GM23338 (cell line): ENCODE data around the gene SPEM2. TPM values are rescaled to one million over a fixed set of nuclear protein-coding genes. Genes with fewer than 3 reads are reported as not detected.

Source experiments
- ATAC-seq: fragments of 200-7000 bp; cut with Tn5 transposase; 3 replicates; pipeline ENCODE4 v1.9.1; 2020
- DNase-seq: peaks from one replicate; pipeline ENCODE4 v3.0.0-alpha.2; 2015; ENCODE audit warnings: low spot score
- H2AFZ ChIP-seq: fragments of 200-600 bp; sonication (generic); 2 replicates; pipeline ENCODE4 v1.8.0; 2016; ENCODE audit warnings: antibody characterized with exemption, mild to moderate bottlenecking, moderate library complexity
- H3F3A ChIP-seq: fragments of 200-600 bp; sonication (generic); replicated peaks from 2 replicates; pipeline ENCODE4 v1.8.0; 2017; ENCODE audit warnings: antibody characterized with exemption, mixed run types, low read depth
- H3K27ac ChIP-seq: fragments of 200-600 bp; sonication (generic); 2 replicates; pipeline ENCODE4 v1.6.1; 2016; ENCODE audit warnings: low read depth
- H3K27me3 ChIP-seq: fragments of 200-600 bp; sonication (generic); 2 replicates; pipeline ENCODE4 v1.8.0; 2016; ENCODE audit warnings: mild to moderate bottlenecking, mixed run types, moderate library complexity; ENCODE audit not compliant: insufficient read depth
- H3K36me3 ChIP-seq: fragments of 200-600 bp; sonication (generic); 2 replicates; pipeline ENCODE4 v1.8.0; 2016; ENCODE audit warnings: mild to moderate bottlenecking; ENCODE audit not compliant: insufficient read depth
- H3K4me1 ChIP-seq: fragments of 200-600 bp; sonication (generic); 2 replicates; pipeline ENCODE4 v1.8.0; 2016; ENCODE audit warnings: mild to moderate bottlenecking, moderate library complexity; ENCODE audit not compliant: insufficient read depth
- H3K4me2 ChIP-seq: fragments of 200-600 bp; sonication (generic); 2 replicates; pipeline ENCODE4 v1.7.1; 2017; ENCODE audit warnings: mixed run types
- H3K4me3 ChIP-seq: fragments of 200-600 bp; sonication (generic); 2 replicates; pipeline ENCODE4 v1.6.1; 2016; ENCODE audit warnings: mixed run types
- H3K79me2 ChIP-seq: fragments of 200-600 bp; sonication (generic); replicated peaks from 2 replicates; pipeline ENCODE4 v1.8.0; 2017; ENCODE audit warnings: mild to moderate bottlenecking; ENCODE audit not compliant: insufficient read depth
- H3K9me2 ChIP-seq: fragments of 200-600 bp; sonication (generic); 2 replicates; pipeline ENCODE4 v1.8.0; 2017; ENCODE audit not compliant: insufficient read depth
- H4K20me1 ChIP-seq: fragments of 200-600 bp; sonication (generic); replicated peaks from 2 replicates; pipeline ENCODE4 v1.8.0; 2017; ENCODE audit warnings: mild to moderate bottlenecking; ENCODE audit not compliant: insufficient read depth
- H3K27ac Mint-ChIP-seq: 2 replicates; pipeline ENCODE4 v1.8.0; 2020; ENCODE audit warnings: inconsistent platforms, mild to moderate bottlenecking, moderate library complexity, mixed read lengths
- H3K27me3 Mint-ChIP-seq: 3 replicates; pipeline ENCODE4 v1.8.0; 2022; ENCODE audit warnings: low read depth, mild to moderate bottlenecking, moderate library complexity, mixed read lengths, inconsistent platforms; ENCODE audit not compliant: insufficient read depth, poor library complexity
- H3K36me3 Mint-ChIP-seq: 3 replicates; pipeline ENCODE4 v1.8.0; 2021; ENCODE audit warnings: low read depth, mild to moderate bottlenecking, inconsistent platforms, moderate library complexity, mixed read lengths
- H3K4me1 Mint-ChIP-seq: 3 replicates; pipeline ENCODE4 v1.8.0; 2020; ENCODE audit warnings: mild to moderate bottlenecking, inconsistent platforms, mixed read lengths
- H3K4me3 Mint-ChIP-seq: 3 replicates; pipeline ENCODE4 v1.8.0; 2021; ENCODE audit warnings: moderate library complexity, mild to moderate bottlenecking, inconsistent platforms, mixed read lengths
- H3K9me3 Mint-ChIP-seq: 3 replicates; pipeline ENCODE4 v1.8.0; 2020; ENCODE audit warnings: moderate library complexity, mild to moderate bottlenecking, inconsistent platforms, mixed read lengths
- CREB1 ChIP-seq: fragments of 250-450 bp; sonication (Bioruptor Pico); IDR thresholded peaks from 2 replicates; pipeline ENCODE4 v1.5.0; 2020; ENCODE audit warnings: low read depth, mild to moderate bottlenecking, moderate library complexity
- EZH2 ChIP-seq: fragments of 200-600 bp; sonication (generic); IDR thresholded peaks from one replicate; pipeline ENCODE4 v1.8.0; 2017; ENCODE audit warnings: antibody characterized with exemption, mild to moderate bottlenecking, low read depth; ENCODE audit not compliant: unreplicated experiment
- EZH2phosphoT487 ChIP-seq: fragments of 200-600 bp; sonication (generic); IDR thresholded peaks from one replicate; pipeline ENCODE4 v1.8.1; 2018; ENCODE audit warnings: antibody characterized with exemption; ENCODE audit not compliant: unreplicated experiment
- JUNB ChIP-seq: IDR thresholded peaks from one replicate; pipeline ENCODE4 v1.6.1; 2016; ENCODE audit warnings: antibody characterized with exemption; ENCODE audit not compliant: unreplicated experiment
- NANOG ChIP-seq: IDR thresholded peaks from 2 replicates; pipeline ENCODE4 v1.6.1; 2016; ENCODE audit warnings: antibody characterized with exemption, borderline replicate concordance
- POLR2AphosphoS5 ChIP-seq: IDR thresholded peaks from 2 replicates; pipeline ENCODE4 v1.6.1; 2016; ENCODE audit warnings: antibody characterized with exemption, low read depth
- STAT1 ChIP-seq: IDR thresholded peaks from one replicate; pipeline ENCODE4 v1.6.1; 2016; ENCODE audit warnings: antibody characterized with exemption; ENCODE audit not compliant: unreplicated experiment
- ZNF114 ChIP-seq: fragments of 250-450 bp; sonication (Bioruptor Pico); IDR thresholded peaks from 2 replicates; pipeline ENCODE4 v1.5.0; 2020; ENCODE audit warnings: mild to moderate bottlenecking, moderate library complexity
- ZNF331 ChIP-seq: fragments of 250-450 bp; sonication (Bioruptor Pico); IDR thresholded peaks from 2 replicates; pipeline ENCODE4 v1.5.0; 2020; ENCODE audit warnings: low read depth, mild to moderate bottlenecking, moderate library complexity
- polyA plus RNA-seq: library from polyadenylated mRNA; unstranded; fragments of >200 nt; fragmentation: Nextera tagmentation; extraction: Ambion mirVana; gene quantifications from 2 replicates; pipeline ENCODE4 v1.2.1, GENCODE V29; 2016
- total RNA-seq: library from RNA; depleted of rRNA; stranded (reverse); fragments of >200 nt; shearing (Covaris generic); gene quantifications from 2 replicates; pipeline ENCODE4 v1.2.3, GENCODE V29; 2014
- TF ChIP-seq, protein P1 (sequence below): fragments of 250-450 bp; sonication (Bioruptor Pico); IDR thresholded peaks from 2 replicates; pipeline ENCODE4 v1.5.0; 2020; ENCODE audit warnings: mild to moderate bottlenecking, moderate library complexity
- TF ChIP-seq, protein P2 (sequence below): IDR thresholded peaks from one replicate; pipeline ENCODE4 v1.6.1; 2018; ENCODE audit warnings: antibody characterized with exemption; ENCODE audit not compliant: unreplicated experiment
- TF ChIP-seq, protein P3 (sequence below): IDR thresholded peaks from 2 replicates; pipeline ENCODE4 v1.6.1; 2016; ENCODE audit warnings: antibody characterized with exemption

The SPEM2 gene
- total and polyA plus RNA-seq, 2 experiments from 2014 or later, result not detected

DNA sequence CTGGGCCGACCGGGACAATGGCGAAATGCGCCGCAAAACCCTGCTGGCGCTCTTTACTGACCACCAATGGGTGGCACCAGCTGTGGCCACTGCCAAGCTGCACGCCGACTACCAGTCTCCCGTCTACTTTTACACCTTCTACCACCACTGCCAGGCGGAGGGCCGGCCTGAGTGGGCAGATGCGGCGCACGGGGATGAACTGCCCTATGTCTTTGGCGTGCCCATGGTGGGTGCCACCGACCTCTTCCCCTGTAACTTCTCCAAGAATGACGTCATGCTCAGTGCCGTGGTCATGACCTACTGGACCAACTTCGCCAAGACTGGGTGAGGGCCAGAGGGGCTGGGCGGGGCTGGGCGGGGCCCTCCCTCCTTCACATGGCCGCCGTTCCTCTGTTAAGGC is 9.6 kb upstream of the SPEM2 start:
- Histone ChIP-seq H3K36me3 (no peaks in the 10 kb centered on the region), H3K4me3 (no peak overlapping the region), H3K4me2 (no peak overlapping the region), H3K9me2 (no peaks in the 10 kb centered on the region), H2AFZ (no peak overlapping the region), H3K4me1 (no peaks in the 10 kb centered on the region), H4K20me1 (no peaks in the 10 kb centered on the region; the same call in 1 of the 2 replicates), H3K27ac (no peak overlapping the region), H3K27me3 (no peaks in the 10 kb centered on the region), H3K79me2 (no peaks in the 10 kb centered on the region), H3F3A (no peaks in the 10 kb centered on the region)
- Mint-ChIP-seq H3K4me3 (no peak overlapping the region), H3K9me3 (no peaks in the 10 kb centered on the region), H3K27me3 (peaks cover 9% of the 10 kb centered on the region), H3K27ac (no peak overlapping the region), H3K36me3 (peaks cover 18% of the 10 kb centered on the region), H3K4me1 (peaks cover 39% of the 10 kb centered on the region)
- no peak for TF ChIP-seq CREB1
- TF ChIP-seq POLR2AphosphoS5, result no peak
- TF ChIP-seq ZNF114 (CRISPR knock-in tag), result no peak
- no peak for TF ChIP-seq STAT1
- no peak for TF ChIP-seq NANOG
- TF ChIP-seq ZNF331 (CRISPR knock-in tag), result no peak
- TF ChIP-seq JUNB, result no peak
- TF ChIP-seq, protein P1, sequence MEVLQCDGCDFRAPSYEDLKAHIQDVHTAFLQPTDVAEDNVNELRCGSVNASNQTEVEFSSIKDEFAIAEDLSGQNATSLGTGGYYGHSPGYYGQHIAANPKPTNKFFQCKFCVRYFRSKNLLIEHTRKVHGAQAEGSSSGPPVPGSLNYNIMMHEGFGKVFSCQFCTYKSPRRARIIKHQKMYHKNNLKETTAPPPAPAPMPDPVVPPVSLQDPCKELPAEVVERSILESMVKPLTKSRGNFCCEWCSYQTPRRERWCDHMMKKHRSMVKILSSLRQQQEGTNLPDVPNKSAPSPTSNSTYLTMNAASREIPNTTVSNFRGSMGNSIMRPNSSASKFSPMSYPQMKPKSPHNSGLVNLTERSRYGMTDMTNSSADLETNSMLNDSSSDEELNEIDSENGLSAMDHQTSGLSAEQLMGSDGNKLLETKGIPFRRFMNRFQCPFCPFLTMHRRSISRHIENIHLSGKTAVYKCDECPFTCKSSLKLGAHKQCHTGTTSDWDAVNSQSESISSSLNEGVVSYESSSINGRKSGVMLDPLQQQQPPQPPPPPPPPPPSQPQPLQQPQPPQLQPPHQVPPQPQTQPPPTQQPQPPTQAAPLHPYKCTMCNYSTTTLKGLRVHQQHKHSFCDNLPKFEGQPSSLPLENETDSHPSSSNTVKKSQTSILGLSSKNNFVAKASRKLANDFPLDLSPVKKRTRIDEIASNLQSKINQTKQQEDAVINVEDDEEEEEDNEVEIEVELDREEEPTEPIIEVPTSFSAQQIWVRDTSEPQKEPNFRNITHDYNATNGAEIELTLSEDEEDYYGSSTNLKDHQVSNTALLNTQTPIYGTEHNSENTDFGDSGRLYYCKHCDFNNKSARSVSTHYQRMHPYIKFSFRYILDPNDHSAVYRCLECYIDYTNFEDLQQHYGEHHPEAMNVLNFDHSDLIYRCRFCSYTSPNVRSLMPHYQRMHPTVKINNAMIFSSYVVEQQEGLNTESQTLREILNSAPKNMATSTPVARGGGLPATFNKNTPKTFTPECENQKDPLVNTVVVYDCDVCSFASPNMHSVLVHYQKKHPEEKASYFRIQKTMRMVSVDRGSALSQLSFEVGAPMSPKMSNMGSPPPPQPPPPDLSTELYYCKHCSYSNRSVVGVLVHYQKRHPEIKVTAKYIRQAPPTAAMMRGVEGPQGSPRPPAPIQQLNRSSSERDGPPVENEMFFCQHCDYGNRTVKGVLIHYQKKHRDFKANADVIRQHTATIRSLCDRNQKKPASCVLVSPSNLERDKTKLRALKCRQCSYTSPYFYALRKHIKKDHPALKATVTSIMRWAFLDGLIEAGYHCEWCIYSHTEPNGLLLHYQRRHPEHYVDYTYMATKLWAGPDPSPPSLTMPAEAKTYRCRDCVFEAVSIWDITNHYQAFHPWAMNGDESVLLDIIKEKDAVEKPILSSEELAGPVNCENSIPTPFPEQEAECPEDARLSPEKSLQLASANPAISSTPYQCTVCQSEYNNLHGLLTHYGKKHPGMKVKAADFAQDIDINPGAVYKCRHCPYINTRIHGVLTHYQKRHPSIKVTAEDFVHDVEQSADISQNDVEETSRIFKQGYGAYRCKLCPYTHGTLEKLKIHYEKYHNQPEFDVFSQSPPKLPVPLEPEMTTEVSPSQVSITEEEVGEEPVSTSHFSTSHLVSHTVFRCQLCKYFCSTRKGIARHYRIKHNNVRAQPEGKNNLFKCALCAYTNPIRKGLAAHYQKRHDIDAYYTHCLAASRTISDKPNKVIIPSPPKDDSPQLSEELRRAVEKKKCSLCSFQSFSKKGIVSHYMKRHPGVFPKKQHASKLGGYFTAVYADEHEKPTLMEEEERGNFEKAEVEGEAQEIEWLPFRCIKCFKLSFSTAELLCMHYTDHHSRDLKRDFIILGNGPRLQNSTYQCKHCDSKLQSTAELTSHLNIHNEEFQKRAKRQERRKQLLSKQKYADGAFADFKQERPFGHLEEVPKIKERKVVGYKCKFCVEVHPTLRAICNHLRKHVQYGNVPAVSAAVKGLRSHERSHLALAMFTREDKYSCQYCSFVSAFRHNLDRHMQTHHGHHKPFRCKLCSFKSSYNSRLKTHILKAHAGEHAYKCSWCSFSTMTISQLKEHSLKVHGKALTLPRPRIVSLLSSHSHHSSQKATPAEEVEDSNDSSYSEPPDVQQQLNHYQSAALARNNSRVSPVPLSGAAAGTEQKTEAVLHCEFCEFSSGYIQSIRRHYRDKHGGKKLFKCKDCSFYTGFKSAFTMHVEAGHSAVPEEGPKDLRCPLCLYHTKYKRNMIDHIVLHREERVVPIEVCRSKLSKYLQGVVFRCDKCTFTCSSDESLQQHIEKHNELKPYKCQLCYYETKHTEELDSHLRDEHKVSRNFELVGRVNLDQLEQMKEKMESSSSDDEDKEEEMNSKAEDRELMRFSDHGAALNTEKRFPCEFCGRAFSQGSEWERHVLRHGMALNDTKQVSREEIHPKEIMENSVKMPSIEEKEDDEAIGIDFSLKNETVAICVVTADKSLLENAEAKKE (CRISPR knock-in tag), result no peak
- TF ChIP-seq, protein P2, sequence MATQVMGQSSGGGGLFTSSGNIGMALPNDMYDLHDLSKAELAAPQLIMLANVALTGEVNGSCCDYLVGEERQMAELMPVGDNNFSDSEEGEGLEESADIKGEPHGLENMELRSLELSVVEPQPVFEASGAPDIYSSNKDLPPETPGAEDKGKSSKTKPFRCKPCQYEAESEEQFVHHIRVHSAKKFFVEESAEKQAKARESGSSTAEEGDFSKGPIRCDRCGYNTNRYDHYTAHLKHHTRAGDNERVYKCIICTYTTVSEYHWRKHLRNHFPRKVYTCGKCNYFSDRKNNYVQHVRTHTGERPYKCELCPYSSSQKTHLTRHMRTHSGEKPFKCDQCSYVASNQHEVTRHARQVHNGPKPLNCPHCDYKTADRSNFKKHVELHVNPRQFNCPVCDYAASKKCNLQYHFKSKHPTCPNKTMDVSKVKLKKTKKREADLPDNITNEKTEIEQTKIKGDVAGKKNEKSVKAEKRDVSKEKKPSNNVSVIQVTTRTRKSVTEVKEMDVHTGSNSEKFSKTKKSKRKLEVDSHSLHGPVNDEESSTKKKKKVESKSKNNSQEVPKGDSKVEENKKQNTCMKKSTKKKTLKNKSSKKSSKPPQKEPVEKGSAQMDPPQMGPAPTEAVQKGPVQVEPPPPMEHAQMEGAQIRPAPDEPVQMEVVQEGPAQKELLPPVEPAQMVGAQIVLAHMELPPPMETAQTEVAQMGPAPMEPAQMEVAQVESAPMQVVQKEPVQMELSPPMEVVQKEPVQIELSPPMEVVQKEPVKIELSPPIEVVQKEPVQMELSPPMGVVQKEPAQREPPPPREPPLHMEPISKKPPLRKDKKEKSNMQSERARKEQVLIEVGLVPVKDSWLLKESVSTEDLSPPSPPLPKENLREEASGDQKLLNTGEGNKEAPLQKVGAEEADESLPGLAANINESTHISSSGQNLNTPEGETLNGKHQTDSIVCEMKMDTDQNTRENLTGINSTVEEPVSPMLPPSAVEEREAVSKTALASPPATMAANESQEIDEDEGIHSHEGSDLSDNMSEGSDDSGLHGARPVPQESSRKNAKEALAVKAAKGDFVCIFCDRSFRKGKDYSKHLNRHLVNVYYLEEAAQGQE, result no peak
- TF ChIP-seq EZH2phosphoT487, result no peak
- TF ChIP-seq, protein P3, sequence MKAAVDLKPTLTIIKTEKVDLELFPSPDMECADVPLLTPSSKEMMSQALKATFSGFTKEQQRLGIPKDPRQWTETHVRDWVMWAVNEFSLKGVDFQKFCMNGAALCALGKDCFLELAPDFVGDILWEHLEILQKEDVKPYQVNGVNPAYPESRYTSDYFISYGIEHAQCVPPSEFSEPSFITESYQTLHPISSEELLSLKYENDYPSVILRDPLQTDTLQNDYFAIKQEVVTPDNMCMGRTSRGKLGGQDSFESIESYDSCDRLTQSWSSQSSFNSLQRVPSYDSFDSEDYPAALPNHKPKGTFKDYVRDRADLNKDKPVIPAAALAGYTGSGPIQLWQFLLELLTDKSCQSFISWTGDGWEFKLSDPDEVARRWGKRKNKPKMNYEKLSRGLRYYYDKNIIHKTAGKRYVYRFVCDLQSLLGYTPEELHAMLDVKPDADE, result no peak
- no peak for TF ChIP-seq EZH2
- ATAC-seq, result no peak
- no peak for DNase-seq
